Stomach (tissue), 9 donors: ENCODE data around the gene TDRKH. TPM values are rescaled to one million over a fixed set of nuclear protein-coding genes. Genes with fewer than 3 reads are reported as not detected.

ENCODE experiments used
- DNase-seq, 2 donors: peaks; one replicate each; pipeline versions ENCODE4 v3.0.0 to v3.0.0-alpha.2; 2013 to 2019
- H3K27ac ChIP-seq, 5 donors: fragments of 200-600 bp in 4 of 5; sonication (generic) in 4 of 5; one replicate each; pipeline ENCODE4 v1.5.1; 2013 to 2019; ENCODE audit warnings: mild to moderate bottlenecking in 1 of 5, moderate library complexity in 1 of 5
- H3K27me3 ChIP-seq, 3 donors: fragments of 200-600 bp; sonication (generic); one replicate each; pipeline ENCODE4 v1.5.1; 2017 to 2019; ENCODE audit warnings: mixed run types in 1 of 3
- H3K36me3 ChIP-seq, 4 donors: fragments of 200-600 bp; sonication (generic); 1 replicate in 3 of 4; 2 replicates in 1 of 4; pipeline ENCODE4 v1.5.1; 2016 to 2019
- H3K4me1 ChIP-seq, 4 donors: fragments of 200-600 bp; sonication (generic); one replicate each; pipeline ENCODE4 v1.5.1; 2016 to 2019
- H3K4me3 ChIP-seq, 4 donors: fragments of 200-600 bp; sonication (generic) in 3 of 4; one replicate each; pipeline ENCODE4 v1.5.1; 2016 to 2019; ENCODE audit warnings: mild to moderate bottlenecking in 1 of 4
- H3K9me3 ChIP-seq, 4 donors: fragments of 200-600 bp; sonication (generic); one replicate each; pipeline ENCODE4 v1.5.1; 2016 to 2019
- EP300 ChIP-seq: sonication (generic); formaldehyde crosslinking; IDR thresholded peaks from one replicate; pipeline ENCODE4 v1.6.1; 2017; ENCODE audit warnings: antibody characterized with exemption
- POLR2A ChIP-seq, 4 donors: fragments of 450-650 bp; IDR thresholded peaks; one replicate each; pipeline ENCODE4 v1.6.1; 2016; ENCODE audit warnings: antibody characterized with exemption in 4 of 4, control low read depth in 2 of 4, mild to moderate bottlenecking in 1 of 4, moderate library complexity in 1 of 4
- POLR2AphosphoS5 ChIP-seq, 3 donors: sonication (generic); formaldehyde crosslinking; IDR thresholded peaks; one replicate each; pipeline ENCODE4 v1.6.1; 2016; ENCODE audit warnings: antibody characterized with exemption in 3 of 3
- WGBS, 5 donors: extraction: QIAGEN DNeasy Blood & Tissue Kit in 3 of 5; methylation state at CpG; one replicate each; pipeline versions ENCODE4 v1.1.5 to v1.1.7; 2013 to 2018; 5-methylcytosine and 5-hydroxymethylcytosine counted together
- intact Hi-C: fragments of 100-400 bp; cut with DNase I; formaldehyde crosslinking; loops from one replicate; pipeline ENCODE4 v1.15.1; 2023; ENCODE audit warnings: low total_unique reads
- polyA plus RNA-seq, 3 donors: library from polyadenylated mRNA; stranded (reverse); fragments of 200-250 nt; gene quantifications; one replicate each; pipeline ENCODE4 v1.2.3, GENCODE V29; 2013
- total RNA-seq, 5 donors: library from RNA; depleted of rRNA; stranded (reverse); fragments of >200 nt; gene quantifications; one replicate each; pipeline versions ENCODE4 v1.1.0 to v1.2.3, GENCODE V29; 2014 to 2016
- TF ChIP-seq, protein P1 (sequence below), 7 experiments: fragments of 450-650 bp in 4 of 7; fragments of 200-600 bp in 3 of 7; sonication (generic) in 3 of 7; IDR thresholded peaks; one replicate each; pipeline ENCODE4 v1.5.1; 2016 to 2019; ENCODE audit warnings: antibody characterized with exemption in 7 of 7, control low read depth in 2 of 7, mild to moderate bottlenecking in 1 of 7
- donor health status: healthy with polysubstance abuse.
- donor health status: Bipolar disorder and iron deficiency.
- donor health status: healthy.

The TDRKH gene
- total and polyA plus RNA-seq, 8 donors = 0.29 to 30.4 (median 2.5) TPM

DNA sequence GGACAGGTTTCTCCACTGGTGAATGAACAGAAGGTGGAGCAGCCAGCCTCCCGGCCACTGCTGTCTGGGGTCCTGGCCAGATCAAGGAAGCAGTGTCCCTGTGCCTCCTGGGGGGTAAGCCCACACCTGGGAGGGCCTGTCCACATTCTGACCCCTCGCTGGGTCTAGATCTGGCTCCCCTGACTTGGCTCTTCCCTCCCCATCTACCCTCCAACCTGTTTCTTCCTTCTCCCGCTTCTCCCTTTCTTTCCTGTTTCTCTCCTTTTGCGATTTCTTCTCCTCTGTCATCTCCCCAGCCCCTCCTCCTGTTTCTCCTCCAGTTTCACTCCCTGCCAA, 40.9 kb upstream of the TDRKH start:
- intact Hi-C loops = no loop called here
- DNase-seq = no peak
- H3K27ac ChIP-seq = peak overlapping the region; percentile 81 to 95 (median 85)
- H3K9me3 ChIP-seq = no peaks in the 10 kb centered on the region
- TF ChIP-seq EP300 = no peak
- no peak for TF ChIP-seq POLR2A (IDR thresholded peaks at IDR 0.05)
- TF ChIP-seq, protein P1, sequence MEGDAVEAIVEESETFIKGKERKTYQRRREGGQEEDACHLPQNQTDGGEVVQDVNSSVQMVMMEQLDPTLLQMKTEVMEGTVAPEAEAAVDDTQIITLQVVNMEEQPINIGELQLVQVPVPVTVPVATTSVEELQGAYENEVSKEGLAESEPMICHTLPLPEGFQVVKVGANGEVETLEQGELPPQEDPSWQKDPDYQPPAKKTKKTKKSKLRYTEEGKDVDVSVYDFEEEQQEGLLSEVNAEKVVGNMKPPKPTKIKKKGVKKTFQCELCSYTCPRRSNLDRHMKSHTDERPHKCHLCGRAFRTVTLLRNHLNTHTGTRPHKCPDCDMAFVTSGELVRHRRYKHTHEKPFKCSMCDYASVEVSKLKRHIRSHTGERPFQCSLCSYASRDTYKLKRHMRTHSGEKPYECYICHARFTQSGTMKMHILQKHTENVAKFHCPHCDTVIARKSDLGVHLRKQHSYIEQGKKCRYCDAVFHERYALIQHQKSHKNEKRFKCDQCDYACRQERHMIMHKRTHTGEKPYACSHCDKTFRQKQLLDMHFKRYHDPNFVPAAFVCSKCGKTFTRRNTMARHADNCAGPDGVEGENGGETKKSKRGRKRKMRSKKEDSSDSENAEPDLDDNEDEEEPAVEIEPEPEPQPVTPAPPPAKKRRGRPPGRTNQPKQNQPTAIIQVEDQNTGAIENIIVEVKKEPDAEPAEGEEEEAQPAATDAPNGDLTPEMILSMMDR (IDR thresholded peaks at IDR 0.05) = no peak
- TF ChIP-seq POLR2AphosphoS5 (IDR thresholded peaks at IDR 0.05) = no peak
- H3K4me1 ChIP-seq = peaks cover 22 to 60% (median 56%) of the 10 kb centered on the region in 4 donors
- peaks cover 0 to 42% (median 0%) of the 10 kb centered on the region in 3 donors for H3K27me3 ChIP-seq
- H3K36me3 ChIP-seq = peaks cover 0 to 5% (median 0%) of the 10 kb centered on the region in 4 donors
- H3K4me3 ChIP-seq = peak overlapping the region; percentile 42 to 57 (median 48)
- WGBS, 5 donors = 16 to 68% (median 42%) methylated on average over 4 of the region's 4 CpGs

DNA sequence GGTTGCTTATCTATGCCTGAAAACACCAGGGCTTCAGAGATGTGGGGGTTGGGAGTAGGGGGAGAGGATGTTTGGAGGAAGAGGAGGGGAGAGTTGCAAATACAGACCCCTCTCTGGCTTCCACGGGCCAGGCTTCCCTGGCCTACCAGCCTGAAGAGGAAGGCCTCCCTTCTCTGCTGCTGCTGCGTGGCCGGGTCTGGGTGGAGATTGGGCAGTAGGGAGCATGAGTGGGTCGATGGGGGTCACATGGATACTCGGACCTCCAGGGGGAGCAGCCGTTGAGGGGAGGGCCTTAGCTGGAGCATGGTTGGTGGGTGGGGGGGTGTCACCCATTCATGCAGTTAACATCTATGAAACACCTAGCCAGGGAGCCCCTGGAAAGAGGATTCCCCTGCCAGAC, 39.8 kb upstream of the TDRKH start:
- TF ChIP-seq POLR2A (IDR thresholded peaks at IDR 0.05) = no peak
- TF ChIP-seq, protein P1 (IDR thresholded peaks at IDR 0.05) = no peak
- no peak for TF ChIP-seq POLR2AphosphoS5 (IDR thresholded peaks at IDR 0.05)
- TF ChIP-seq EP300 = no peak
- WGBS, 5 donors = 9 to 43% (median 23%) methylated on average over 4 to 6 of the region's 6 CpGs
- H3K27ac ChIP-seq = peak overlapping the region; percentile 42 to 87 (median 83)
- intact Hi-C loops = no loop called here
- H3K9me3 ChIP-seq = no peaks in the 10 kb centered on the region
- peaks cover 0 to 42% (median 0%) of the 10 kb centered on the region in 3 donors for H3K27me3 ChIP-seq
- peaks cover 0 to 12% (median 2%) of the 10 kb centered on the region in 4 donors for H3K36me3 ChIP-seq
- peak overlapping the region; percentile 42 to 57 (median 48) for H3K4me3 ChIP-seq
- H3K4me1 ChIP-seq = peaks cover 22 to 63% (median 57%) of the 10 kb centered on the region in 4 donors
- DNase-seq = no peak

DNA sequence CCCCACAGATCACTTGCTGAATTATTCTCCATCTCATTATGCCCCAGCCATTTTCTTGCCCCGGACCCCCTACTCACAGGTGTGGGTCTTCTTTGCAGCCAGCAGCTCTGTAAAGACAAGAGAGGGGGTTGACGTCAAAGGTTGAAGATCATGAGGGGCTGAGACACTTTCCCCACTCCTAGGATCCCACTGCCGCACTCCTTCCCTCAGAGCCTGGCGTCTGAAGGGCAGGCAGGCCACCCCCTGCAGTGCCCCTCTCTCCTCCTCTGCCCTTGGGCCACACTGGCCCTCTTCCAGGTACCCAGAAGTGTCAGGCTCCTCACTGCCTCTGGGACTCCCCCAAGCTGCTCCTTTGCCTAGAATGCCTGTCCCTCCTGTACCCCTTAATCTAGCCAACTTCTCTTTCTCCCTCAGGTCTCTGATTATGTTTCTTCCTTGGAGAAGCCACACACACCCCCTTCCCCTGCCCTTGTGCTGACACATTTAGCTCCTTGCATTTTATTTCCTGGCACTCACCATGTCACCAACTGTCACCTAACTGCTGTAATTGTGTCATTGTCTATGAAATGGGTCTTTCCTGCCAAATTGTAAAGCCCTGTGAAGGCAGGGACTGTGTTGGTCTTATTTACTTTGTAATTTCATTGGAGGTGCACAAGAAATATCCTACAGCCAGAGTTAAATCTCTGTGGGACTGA, 39.2 kb upstream of the TDRKH start:
- Histone ChIP-seq H3K36me3 (peaks cover 0 to 12% (median 2%) of the 10 kb centered on the region in 4 donors), H3K4me3 (peak overlapping the region in 1 of 4 donors; percentile 54), H3K27me3 (peaks cover 0 to 37% (median 0%) of the 10 kb centered on the region in 3 donors), H3K9me3 (no peaks in the 10 kb centered on the region), H3K4me1 (peaks cover 22 to 63% (median 57%) of the 10 kb centered on the region in 4 donors), H3K27ac (peak overlapping the region; percentile 22 to 87 (median 83))
- 26 to 36% (median 28%) methylated on average over 4 of the region's 4 CpGs for WGBS, 5 donors
- intact Hi-C loops = no loop called here
- TF ChIP-seq, protein P1 (IDR thresholded peaks at IDR 0.05) = no peak
- TF ChIP-seq POLR2AphosphoS5 (IDR thresholded peaks at IDR 0.05) (no peak), EP300 (no peak)
- no peak for DNase-seq

DNA sequence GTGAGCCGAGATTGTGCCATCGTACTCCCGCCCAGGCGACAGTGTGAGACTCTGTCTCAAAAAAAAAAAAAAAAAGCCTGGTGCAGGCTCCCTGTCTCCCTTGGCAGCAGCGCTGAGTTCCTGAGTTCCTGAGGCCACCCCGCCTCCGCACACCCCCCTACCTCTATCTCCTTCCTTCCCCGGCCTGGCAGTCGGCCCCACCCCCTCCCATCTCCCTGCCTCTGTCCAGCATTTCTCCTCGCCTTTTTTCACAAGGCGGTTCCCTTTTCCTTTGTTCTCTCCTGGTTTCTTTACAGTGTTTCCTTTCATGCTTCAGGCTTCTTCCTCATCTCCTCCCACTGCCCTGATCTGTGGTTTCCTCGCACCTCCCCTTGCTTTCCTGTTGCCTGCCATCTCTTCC, 38.6 kb upstream of the TDRKH start:
- H3K36me3 ChIP-seq = peaks cover 0 to 12% (median 2%) of the 10 kb centered on the region in 4 donors
- peak overlapping the region; percentile 22 to 87 (median 83) for H3K27ac ChIP-seq
- H3K27me3 ChIP-seq = peaks cover 0 to 35% (median 0%) of the 10 kb centered on the region in 3 donors
- TF ChIP-seq POLR2AphosphoS5 (IDR thresholded peaks at IDR 0.05) = no peak
- TF ChIP-seq, protein P1 (IDR thresholded peaks at IDR 0.05) = no peak
- 2 to 7% (median 6%) methylated on average over 12 of the region's 12 CpGs for WGBS, 5 donors
- H3K4me3 ChIP-seq = no peak overlapping the region
- DNase-seq = peak; percentile 73 to 83
- H3K4me1 ChIP-seq = peaks cover 22 to 63% (median 57%) of the 10 kb centered on the region in 4 donors
- no peaks in the 10 kb centered on the region for H3K9me3 ChIP-seq
- intact Hi-C loops = no loop called here
